Measurements from ENCODE around the gene GNG2. TPM values are rescaled to one million over a fixed set of nuclear protein-coding genes. Genes with fewer than 3 reads are reported as not detected.
"Not testable (repeated sequence)": the region's sequence is repeated elsewhere in the genome, so short reads cannot be mapped to it uniquely, and the experiment has no call there.

Gene GNG2
- total and polyA plus RNA-seq, 2 of the 8 experiments (the other 6 are each of a cell fraction or from before 2014, with no cell fraction given): 8.2 to 17.9 TPM

DNA sequence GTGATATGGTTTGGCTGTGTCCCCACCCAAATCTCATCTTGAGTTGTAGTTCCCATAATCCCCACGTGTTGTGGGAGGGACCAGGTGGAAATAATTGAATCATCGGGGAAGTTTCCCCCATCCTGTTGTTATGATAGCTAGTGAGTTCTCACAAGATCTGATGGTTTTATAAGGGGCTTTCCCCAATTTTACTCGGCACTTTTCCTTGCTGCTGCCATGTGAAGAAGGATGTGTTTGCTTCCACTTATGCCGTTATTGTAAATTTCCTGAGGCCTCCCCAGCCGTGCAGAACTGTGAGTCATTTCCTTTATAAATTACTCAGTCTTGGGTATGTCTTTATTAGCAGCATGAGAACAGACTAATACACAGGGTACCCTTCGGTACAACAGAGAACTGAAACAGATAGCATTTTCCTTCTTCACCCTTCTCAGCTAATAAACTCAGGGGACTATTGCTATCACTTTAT lies 45.3 kb downstream of the GNG2 start:
- H2AFZ ChIP-seq (ENCODE audit: low read length); H4K5ac ChIP-seq (ENCODE audit: insufficient read length, low read depth, low read length); H4K20me1 ChIP-seq (replicated peaks in 1 of 2; ENCODE audit: control insufficient read depth in 1 of 2, insufficient read depth in 2 of 2, low read length in 2 of 2); H4K91ac ChIP-seq (replicated peaks; ENCODE audit: insufficient read length, low read length); H3K4me3 ChIP-seq (ENCODE audit: extremely low read depth in 1 of 4, insufficient read depth in 2 of 4, low read depth in 3 of 4, low read length in 4 of 4); H3K18ac ChIP-seq (ENCODE audit: extremely low read depth, low read length); H3K9me3 ChIP-seq (ENCODE audit: insufficient read depth in 2 of 2, low read depth in 1 of 2, low read length in 1 of 2); H2BK5ac ChIP-seq (ENCODE audit: low read depth, low read length); H3K4me1 ChIP-seq (replicated peaks in 1 of 4; ENCODE audit: control insufficient read depth in 3 of 4, insufficient read depth in 4 of 4, low read length in 3 of 4); H2BK120ac ChIP-seq (replicated peaks; ENCODE audit: low read depth, low read length); H3K14ac ChIP-seq (ENCODE audit: insufficient read length); H3K9ac ChIP-seq (replicated peaks in 1 of 4; ENCODE audit: extremely low read depth in 1 of 4, low read depth in 3 of 4, low read length in 3 of 4); H2AK5ac ChIP-seq (ENCODE audit: low read depth, low read length); H2BK20ac ChIP-seq (ENCODE audit: low read length); H4K8ac ChIP-seq (ENCODE audit: extremely low read depth, insufficient read depth, low read length); H3K27ac ChIP-seq (ENCODE audit: low read depth, low read length); H3K79me1 ChIP-seq (ENCODE audit: low read depth, low read length); H3K4me2 ChIP-seq (ENCODE audit: insufficient read depth in 1 of 2, low read depth in 2 of 2, low read length in 2 of 2); H3K23ac ChIP-seq (ENCODE audit: insufficient read length); H2BK15ac ChIP-seq (ENCODE audit: low read length); H3K4ac ChIP-seq (replicated peaks; ENCODE audit: insufficient read length, low read depth, low read length); H2BK12ac ChIP-seq (ENCODE audit: low read depth, low read length); POLR2A ChIA-PET (ENCODE audit: partially characterized antibody); DNase-seq (ENCODE audit: low read depth in 1 of 2, low spot score in 2 of 2); H3K79me2 ChIP-seq (ENCODE audit: control insufficient read depth in 1 of 2, insufficient read depth in 2 of 2, low read length in 2 of 2); H3K36me3 ChIP-seq (ENCODE audit: control insufficient read depth in 2 of 4, insufficient read depth in 4 of 4, low read length in 3 of 4); H3K56ac ChIP-seq (replicated peaks; ENCODE audit: insufficient read length, low read depth, low read length); H3K23me2 ChIP-seq (ENCODE audit: low read depth, low read length); FAIRE-seq; H3K27me3 ChIP-seq (replicated peaks in 1 of 4; ENCODE audit: control insufficient read depth in 3 of 4, extremely low read depth in 1 of 4, insufficient read depth in 3 of 4, low read length in 3 of 4): not testable (repeated sequence)
- 89% methylated on average over 6 of the region's 6 CpGs; no CpG with 5 or more reads in 1 of the 2 experiments for WGBS, 2 experiments (ENCODE audit: extremely low coverage in 1 of 2, insufficient coverage in 1 of 2, insufficient read length in 1 of 2, insufficient replicate concordance in 2 of 2, low coverage in 1 of 2, low lambda C conversion rate in 2 of 2, missing lambda C conversion rate in 1 of 2)
- CTCF ChIA-PET (ENCODE audit: partially characterized antibody): interaction anchor here (3.2 kb wide), 1 partner anchor 73 kb away, joined by 10 read pairs; no protein-coding TSS in a partner anchor
